H9 (cell line): ENCODE measurements around the gene CDK14. TPM values are rescaled to one million over a fixed set of nuclear protein-coding genes. Genes with fewer than 3 reads are reported as not detected.

Experiments used
- DNase-seq: peaks from one replicate; pipeline ENCODE4 v3.0.0-alpha.2; 2017
- H2AFZ ChIP-seq: one replicate; pipeline ENCODE4 v1.6.1; 2013; ENCODE audit warnings: mild to moderate bottlenecking, low read length, control low read depth, moderate library complexity
- H2AK5ac ChIP-seq: 2 replicates; pipeline ENCODE4 v1.6.1; 2013; ENCODE audit warnings: low read length, control low read depth, mixed read lengths; ENCODE audit not compliant: insufficient read length
- H2BK120ac ChIP-seq: one replicate; pipeline ENCODE4 v1.6.1; 2013; ENCODE audit warnings: low read depth, mild to moderate bottlenecking, low read length, control low read depth, inconsistent platforms; ENCODE audit not compliant: poor library complexity, severe bottlenecking
- H2BK12ac ChIP-seq: 2 replicates; pipeline ENCODE4 v1.6.1; 2013; ENCODE audit warnings: low read length, control low read depth, mixed read lengths, low read depth; ENCODE audit not compliant: insufficient read length
- H2BK15ac ChIP-seq: 2 replicates; pipeline ENCODE4 v1.6.1; 2013; ENCODE audit warnings: low read depth, low read length, control low read depth
- H2BK20ac ChIP-seq: one replicate; pipeline ENCODE4 v1.6.1; 2013; ENCODE audit warnings: low read depth, mild to moderate bottlenecking, low read length, control low read depth, inconsistent platforms; ENCODE audit not compliant: poor library complexity, severe bottlenecking
- H2BK5ac ChIP-seq: 2 replicates; pipeline ENCODE4 v1.6.1; 2013; ENCODE audit warnings: low read length, control low read depth, mixed read lengths; ENCODE audit not compliant: insufficient read length
- H3K14ac ChIP-seq: 2 replicates; pipeline ENCODE4 v1.6.1; 2013; ENCODE audit warnings: low read length, control low read depth; ENCODE audit not compliant: insufficient read depth
- H3K18ac ChIP-seq: 2 replicates; pipeline ENCODE4 v1.6.1; 2013; ENCODE audit warnings: low read depth, mild to moderate bottlenecking, mixed read lengths, low read length, control low read depth; ENCODE audit not compliant: insufficient read length
- H3K23ac ChIP-seq: 2 replicates; pipeline ENCODE4 v1.6.1; 2013; ENCODE audit warnings: low read length, control low read depth, mixed read lengths, low read depth; ENCODE audit not compliant: insufficient read length
- H3K23me2 ChIP-seq: 2 replicates; pipeline ENCODE4 v1.6.1; 2013; ENCODE audit warnings: low read depth, mild to moderate bottlenecking, mixed read lengths, low read length, control low read depth; ENCODE audit not compliant: insufficient read length, poor library complexity, severe bottlenecking
- H3K27ac ChIP-seq: 2 replicates; pipeline ENCODE4 v1.5.1; 2013; ENCODE audit warnings: low read length, control low read depth, mixed read lengths, low read depth; ENCODE audit not compliant: insufficient read length
- H3K27me3 ChIP-seq: 2 replicates; pipeline ENCODE4 v1.6.1; 2013; ENCODE audit warnings: low read length, control low read depth, inconsistent platforms; ENCODE audit not compliant: insufficient read depth
- H3K4ac ChIP-seq: 2 replicates; pipeline ENCODE4 v1.6.1; 2013; ENCODE audit warnings: low read depth, mild to moderate bottlenecking, control low read depth, inconsistent platforms, low read length, moderate library complexity
- H3K4me1 ChIP-seq: 2 replicates; pipeline ENCODE4 v1.6.1; 2013; ENCODE audit warnings: low read length, control low read depth, inconsistent platforms; ENCODE audit not compliant: insufficient read depth
- H3K4me2 ChIP-seq: 2 replicates; pipeline ENCODE4 v1.6.1; 2013; ENCODE audit warnings: low read length, control low read depth, mixed read lengths; ENCODE audit not compliant: insufficient read length, insufficient read depth
- H3K56ac ChIP-seq: 2 replicates; pipeline ENCODE4 v1.6.1; 2013; ENCODE audit warnings: low read depth, mild to moderate bottlenecking, mixed read lengths, low read length, control low read depth; ENCODE audit not compliant: insufficient read length
- H3K79me1 ChIP-seq: 2 replicates; pipeline ENCODE4 v1.6.1; 2013; ENCODE audit warnings: low read depth, mild to moderate bottlenecking, moderate library complexity, low read length, control low read depth, inconsistent platforms; ENCODE audit not compliant: insufficient read depth, poor library complexity, severe bottlenecking
- H3K79me2 ChIP-seq: 2 replicates; pipeline ENCODE4 v1.6.1; 2013; ENCODE audit warnings: low read length, control low read depth, inconsistent platforms; ENCODE audit not compliant: insufficient read depth
- H3K9ac ChIP-seq: 2 replicates; pipeline ENCODE4 v1.6.1; 2013; ENCODE audit warnings: low read length, control low read depth, mixed read lengths; ENCODE audit not compliant: insufficient read length; ENCODE audit errors: extremely low read depth
- H3K9me3 ChIP-seq: one replicate; pipeline ENCODE4 v1.6.1; 2013; ENCODE audit warnings: low read depth, low read length, inconsistent platforms; ENCODE audit not compliant: control insufficient read depth
- H3T11ph ChIP-seq: one replicate; pipeline ENCODE4 v1.6.1; 2013; ENCODE audit warnings: mild to moderate bottlenecking, low read length, control low read depth, inconsistent platforms
- H4K20me1 ChIP-seq: one replicate; pipeline ENCODE4 v1.6.1; 2013; ENCODE audit not compliant: control insufficient read depth, insufficient read length, insufficient read depth
- H4K5ac ChIP-seq: 2 replicates; pipeline ENCODE4 v1.6.1; 2013; ENCODE audit warnings: low read depth, mild to moderate bottlenecking, mixed read lengths, low read length, control low read depth; ENCODE audit not compliant: insufficient read length
- H4K8ac ChIP-seq: replicated peaks from 2 replicates; pipeline ENCODE4 v1.6.1; 2013; ENCODE audit warnings: low read length, control low read depth, mixed read lengths, low read depth; ENCODE audit not compliant: insufficient read length
- H4K91ac ChIP-seq: 2 replicates; pipeline ENCODE4 v1.6.1; 2013; ENCODE audit warnings: low read depth, mild to moderate bottlenecking, moderate library complexity, mixed read lengths, low read length, control low read depth; ENCODE audit not compliant: insufficient read length
- H3K27ac Mint-ChIP-seq, 3 experiments: 2 replicates in 2 of 3; 3 replicates in 1 of 3; pipeline ENCODE4 v1.8.0; 2020 to 2021; ENCODE audit warnings: mixed read lengths in 3 of 3, mild to moderate bottlenecking in 1 of 3, moderate library complexity in 1 of 3
- H3K27me3 Mint-ChIP-seq: 2 replicates; pipeline ENCODE4 v1.8.0; 2021; ENCODE audit warnings: low read depth, mild to moderate bottlenecking, moderate library complexity, mixed read lengths
- H3K36me3 Mint-ChIP-seq, 3 experiments: 2 replicates in 2 of 3; 3 replicates in 1 of 3; pipeline ENCODE4 v1.8.0; 2020 to 2021; ENCODE audit warnings: low read depth in 3 of 3, mixed read lengths in 3 of 3; ENCODE audit not compliant: insufficient read depth in 1 of 3
- H3K4me1 Mint-ChIP-seq, 2 experiments: 2 replicates each; pipeline ENCODE4 v1.8.0; 2020; ENCODE audit warnings: mixed read lengths in 2 of 2
- H3K4me3 Mint-ChIP-seq, 2 experiments: 2 replicates in 1 of 2; 3 replicates in 1 of 2; pipeline ENCODE4 v1.8.0; 2020 to 2021; ENCODE audit warnings: mild to moderate bottlenecking in 2 of 2, mixed read lengths in 2 of 2, moderate library complexity in 1 of 2
- H3K9me3 Mint-ChIP-seq, 2 experiments: 2 replicates in 1 of 2; 3 replicates in 1 of 2; pipeline ENCODE4 v1.8.0; 2020; ENCODE audit warnings: mild to moderate bottlenecking in 2 of 2, mixed read lengths in 2 of 2, moderate library complexity in 1 of 2
- total RNA-seq: library from RNA; stranded (reverse); gene quantifications from 2 replicates; pipeline ENCODE4 v1.2.1, GENCODE V29; 2021
- TF ChIP-seq, protein P1 (sequence below): fragments of 200-600 bp; sonication (generic); conservative IDR thresholded peaks from 3 replicates; pipeline ENCODE4 v1.8.0; 2021; ENCODE audit warnings: antibody characterized with exemption, mild to moderate bottlenecking

The CDK14 gene
- total RNA-seq, 1 experiment from 2014 or later: 23.9 TPM

DNA sequence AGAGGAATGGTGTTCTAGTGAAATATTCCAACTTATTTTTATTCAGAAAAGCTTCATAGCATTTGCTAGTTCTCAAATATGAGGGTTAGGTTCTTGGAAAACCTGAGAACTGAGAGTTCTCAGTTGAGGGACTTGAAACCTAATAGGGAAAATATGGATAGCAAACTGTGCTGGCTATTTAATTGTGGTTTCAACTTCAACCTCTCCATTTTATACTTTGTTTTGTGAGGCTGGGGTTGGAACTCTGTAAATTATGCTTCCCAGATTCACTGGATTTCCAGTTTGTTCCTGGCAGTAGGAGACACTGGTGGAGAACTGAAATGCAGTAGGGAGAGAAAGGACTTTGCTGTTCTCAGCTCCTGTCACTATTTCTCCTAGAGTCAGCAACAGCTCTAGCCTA is 52.7 kb downstream of the CDK14 start:
- no peaks in the 10 kb centered on the region for H3K9me3 ChIP-seq
- Mint-ChIP-seq H3K36me3 (peaks cover 6 to 17% (median 9%) of the 10 kb centered on the region in 3 experiments), H3K9me3 (peaks cover 9% of the 10 kb centered on the region in 2 experiments; a peak in 4 of 5 replicates), H3K27ac (no peak overlapping the region), H3K4me1 (peaks cover 5 to 6% of the 10 kb centered on the region in 2 experiments; a peak in 1 of 4 replicates), H3K27me3 (no peaks in the 10 kb centered on the region), H3K4me3 (no peak overlapping the region)
- no peak overlapping the region for H3K23ac ChIP-seq
- H3K56ac ChIP-seq: no peak overlapping the region
- no peak overlapping the region for H2AK5ac ChIP-seq
- 0 out of 2 replicates have a peak, but pooled peaks cover 2% of the 10 kb centered on the region for H3K4me1 ChIP-seq
- no peaks in the 10 kb centered on the region for H3K79me1 ChIP-seq
- no peak overlapping the region for H2BK20ac ChIP-seq
- no peak overlapping the region for H3K18ac ChIP-seq
- peaks cover 2% of the 10 kb centered on the region; the same call in 1 of the 2 replicates for H3K79me2 ChIP-seq
- H3K27me3 ChIP-seq: no peaks in the 10 kb centered on the region
- H3K27ac ChIP-seq: no peak overlapping the region
- H2BK120ac ChIP-seq: no peak overlapping the region
- H4K8ac ChIP-seq: no peak overlapping the region
- no peak overlapping the region for H2BK12ac ChIP-seq
- H2BK5ac ChIP-seq: no peak overlapping the region
- no peak overlapping the region for H4K91ac ChIP-seq
- H3K23me2 ChIP-seq: no peaks in the 10 kb centered on the region
- H3K4ac ChIP-seq: no peak overlapping the region
- H3K4me2 ChIP-seq: no peak overlapping the region
- H2BK15ac ChIP-seq: no peak overlapping the region
- H3K14ac ChIP-seq: no peak overlapping the region
- no peak for DNase-seq
- no peak overlapping the region for H3T11ph ChIP-seq
- TF ChIP-seq, protein P1, sequence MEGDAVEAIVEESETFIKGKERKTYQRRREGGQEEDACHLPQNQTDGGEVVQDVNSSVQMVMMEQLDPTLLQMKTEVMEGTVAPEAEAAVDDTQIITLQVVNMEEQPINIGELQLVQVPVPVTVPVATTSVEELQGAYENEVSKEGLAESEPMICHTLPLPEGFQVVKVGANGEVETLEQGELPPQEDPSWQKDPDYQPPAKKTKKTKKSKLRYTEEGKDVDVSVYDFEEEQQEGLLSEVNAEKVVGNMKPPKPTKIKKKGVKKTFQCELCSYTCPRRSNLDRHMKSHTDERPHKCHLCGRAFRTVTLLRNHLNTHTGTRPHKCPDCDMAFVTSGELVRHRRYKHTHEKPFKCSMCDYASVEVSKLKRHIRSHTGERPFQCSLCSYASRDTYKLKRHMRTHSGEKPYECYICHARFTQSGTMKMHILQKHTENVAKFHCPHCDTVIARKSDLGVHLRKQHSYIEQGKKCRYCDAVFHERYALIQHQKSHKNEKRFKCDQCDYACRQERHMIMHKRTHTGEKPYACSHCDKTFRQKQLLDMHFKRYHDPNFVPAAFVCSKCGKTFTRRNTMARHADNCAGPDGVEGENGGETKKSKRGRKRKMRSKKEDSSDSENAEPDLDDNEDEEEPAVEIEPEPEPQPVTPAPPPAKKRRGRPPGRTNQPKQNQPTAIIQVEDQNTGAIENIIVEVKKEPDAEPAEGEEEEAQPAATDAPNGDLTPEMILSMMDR: no peak
- no peak overlapping the region for H2AFZ ChIP-seq
- H3K9ac ChIP-seq: no peak overlapping the region
- no peaks in the 10 kb centered on the region for H4K20me1 ChIP-seq
- no peak overlapping the region for H4K5ac ChIP-seq
